ENCODE measurements around the gene C9orf78. TPM values are rescaled to one million over a fixed set of nuclear protein-coding genes. Genes with fewer than 3 reads are reported as not detected.

The C9orf78 gene
- total and polyA plus RNA-seq, 7 donors: 55.7 to 172 (median 67.1) TPM

- DNase-seq: no peak
- Histone ChIP-seq H3K27me3 (no peaks in the 10 kb centered on the region), H3K36me3 (peaks cover 8 to 39% (median 13%) of the 10 kb centered on the region in 4 donors), H3K27ac (peak overlapping the region; percentile 92 to 98 (median 96)), H3K4me1 (peaks cover 0 to 41% (median 36%) of the 10 kb centered on the region in 4 donors), H3K9me3 (no peaks in the 10 kb centered on the region), H3K4me3 (peak overlapping the region; percentile 84 to 99 (median 95))
- TF ChIP-seq POLR2AphosphoS5 (IDR thresholded peaks at IDR 0.05): no peak
- TF ChIP-seq EP300 (IDR thresholded peaks at IDR 0.05): no peak
- no peak for TF ChIP-seq POLR2A (IDR thresholded peaks at IDR 0.05)
- TF ChIP-seq, protein P1, sequence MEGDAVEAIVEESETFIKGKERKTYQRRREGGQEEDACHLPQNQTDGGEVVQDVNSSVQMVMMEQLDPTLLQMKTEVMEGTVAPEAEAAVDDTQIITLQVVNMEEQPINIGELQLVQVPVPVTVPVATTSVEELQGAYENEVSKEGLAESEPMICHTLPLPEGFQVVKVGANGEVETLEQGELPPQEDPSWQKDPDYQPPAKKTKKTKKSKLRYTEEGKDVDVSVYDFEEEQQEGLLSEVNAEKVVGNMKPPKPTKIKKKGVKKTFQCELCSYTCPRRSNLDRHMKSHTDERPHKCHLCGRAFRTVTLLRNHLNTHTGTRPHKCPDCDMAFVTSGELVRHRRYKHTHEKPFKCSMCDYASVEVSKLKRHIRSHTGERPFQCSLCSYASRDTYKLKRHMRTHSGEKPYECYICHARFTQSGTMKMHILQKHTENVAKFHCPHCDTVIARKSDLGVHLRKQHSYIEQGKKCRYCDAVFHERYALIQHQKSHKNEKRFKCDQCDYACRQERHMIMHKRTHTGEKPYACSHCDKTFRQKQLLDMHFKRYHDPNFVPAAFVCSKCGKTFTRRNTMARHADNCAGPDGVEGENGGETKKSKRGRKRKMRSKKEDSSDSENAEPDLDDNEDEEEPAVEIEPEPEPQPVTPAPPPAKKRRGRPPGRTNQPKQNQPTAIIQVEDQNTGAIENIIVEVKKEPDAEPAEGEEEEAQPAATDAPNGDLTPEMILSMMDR (IDR thresholded peaks at IDR 0.05): no peak
- 1 to 2% methylated on average over 32 of the region's 32 CpGs for WGBS, 2 donors
- intact Hi-C loops (cut with DNase I): no loop called here
These were observed 467 bp downstream of the C9orf78 start for GRCh38 chr9:129834489-129835127.

DNA sequence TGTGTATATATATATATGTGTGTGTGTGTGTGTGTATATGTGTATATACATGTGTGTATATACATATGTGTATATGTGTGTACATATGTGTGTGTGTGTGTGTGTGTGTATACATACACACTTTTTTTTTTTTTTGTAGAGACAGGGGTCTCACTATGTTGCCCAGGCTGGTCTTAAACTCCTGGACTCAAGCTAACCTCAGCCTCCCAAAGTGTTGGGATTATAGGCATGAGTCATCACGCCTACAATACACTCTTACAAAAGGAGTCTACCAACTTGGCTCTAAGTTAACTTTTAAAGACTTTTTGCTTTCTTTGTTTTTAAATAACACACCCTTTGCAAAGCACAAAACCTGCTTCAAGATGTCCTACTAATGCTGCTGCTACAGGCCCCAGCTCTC is 2.1 kb downstream of the C9orf78 start:
- H3K4me3 ChIP-seq: no peak overlapping the region
- no peak overlapping the region for H3K27ac ChIP-seq
- peaks cover 16 to 55% (median 27%) of the 10 kb centered on the region in 4 donors for H3K36me3 ChIP-seq
- no peaks in the 10 kb centered on the region for H3K27me3 ChIP-seq
- TF ChIP-seq POLR2A (IDR thresholded peaks at IDR 0.05) (no peak), POLR2AphosphoS5 (IDR thresholded peaks at IDR 0.05) (no peak), EP300 (IDR thresholded peaks at IDR 0.05) (no peak)
- TF ChIP-seq, protein P1 (IDR thresholded peaks at IDR 0.05): no peak
- intact Hi-C loops (cut with DNase I): no loop called here
- WGBS, 2 donors: 90 to 95% methylated on average over 1 of the region's 1 CpG
- H3K9me3 ChIP-seq: no peaks in the 10 kb centered on the region
- DNase-seq: no peak
- peaks cover 0 to 28% (median 27%) of the 10 kb centered on the region in 4 donors for H3K4me1 ChIP-seq

GRCh38 chr9:129828969-129829368 is 6.1 kb downstream of the C9orf78 start:
- DNase-seq: no peak
- H3K27ac ChIP-seq: no peak overlapping the region
- no peaks in the 10 kb centered on the region for H3K27me3 ChIP-seq
- TF ChIP-seq POLR2A (IDR thresholded peaks at IDR 0.05): no peak
- TF ChIP-seq, protein P1 (IDR thresholded peaks at IDR 0.05): no peak
- TF ChIP-seq POLR2AphosphoS5 (IDR thresholded peaks at IDR 0.05): no peak
- TF ChIP-seq EP300 (IDR thresholded peaks at IDR 0.05): no peak
- H3K4me3 ChIP-seq: no peak overlapping the region
- H3K9me3 ChIP-seq: no peaks in the 10 kb centered on the region
- intact Hi-C loops (cut with DNase I): no loop called here
- 95% methylated on average over 10 of the region's 10 CpGs for WGBS, 2 donors
- peaks cover 0 to 6% (median 6%) of the 10 kb centered on the region in 4 donors for H3K4me1 ChIP-seq
- peaks cover 16 to 69% (median 28%) of the 10 kb centered on the region in 4 donors for H3K36me3 ChIP-seq

- intact Hi-C loops (cut with DNase I): no loop called here
- Histone ChIP-seq H3K27ac (no peak overlapping the region), H3K9me3 (no peaks in the 10 kb centered on the region), H3K4me3 (no peak overlapping the region), H3K36me3 (peaks cover 16 to 65% (median 28%) of the 10 kb centered on the region in 4 donors), H3K27me3 (no peaks in the 10 kb centered on the region), H3K4me1 (peaks cover 0 to 4% (median 3%) of the 10 kb centered on the region in 4 donors)
- 79 to 94% methylated on average over 9 of the region's 9 CpGs for WGBS, 2 donors
- TF ChIP-seq POLR2A (IDR thresholded peaks at IDR 0.05): no peak
- TF ChIP-seq, protein P1 (IDR thresholded peaks at IDR 0.05): no peak
- TF ChIP-seq POLR2AphosphoS5 (IDR thresholded peaks at IDR 0.05): no peak
- TF ChIP-seq EP300 (IDR thresholded peaks at IDR 0.05): no peak
- DNase-seq: no peak
These were observed 7.0 kb downstream of the C9orf78 start for GRCh38 chr9:129828051-129828450.

Measured in sigmoid colon (tissue), 7 donors.